Measurements from ENCODE around the gene TTBK2.

The TTBK2 gene

DNA sequence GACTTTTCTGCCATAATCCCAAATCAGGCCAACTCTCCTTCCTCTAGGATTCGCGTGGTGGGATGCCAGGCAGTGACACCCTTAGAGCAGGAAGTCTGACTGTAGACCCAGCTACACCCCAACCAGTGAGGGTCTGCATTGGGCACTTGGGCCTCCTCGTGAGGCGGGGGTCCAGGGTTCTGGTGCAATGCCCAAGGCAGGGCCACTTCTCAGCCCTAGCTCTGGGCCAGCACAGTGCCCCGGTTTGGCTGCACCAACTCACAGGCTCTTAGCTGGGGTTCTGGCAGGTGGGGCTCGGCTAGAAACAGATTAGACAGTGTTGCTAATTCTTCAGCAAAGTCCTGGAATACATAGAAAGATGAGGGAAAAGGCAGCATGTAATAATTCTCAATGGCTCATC is 196.3 kb downstream of the TTBK2 start:
- no peak overlapping the region for H3K27ac ChIP-seq (ENCODE audit: low read depth, low read length)
- H3K36me3 ChIP-seq (ENCODE audit: control insufficient read depth in 5 of 5, insufficient read depth in 5 of 5, low read length in 5 of 5): peaks cover 9 to 94% (median 83%) of the 10 kb centered on the region in 5 donors
- H3K27me3 ChIP-seq (ENCODE audit: control insufficient read depth in 5 of 5, insufficient read depth in 4 of 5, low read length in 5 of 5): no peaks in the 10 kb centered on the region
- no peaks in the 10 kb centered on the region for H3K9me3 ChIP-seq (ENCODE audit: control insufficient read depth in 5 of 5, low read length in 5 of 5)
- no peaks in the 10 kb centered on the region for H3K4me1 ChIP-seq (ENCODE audit: control insufficient read depth in 5 of 5, insufficient read depth in 5 of 5, low read length in 5 of 5)
- no peak overlapping the region for H3K9ac ChIP-seq (ENCODE audit: low read length in 5 of 5)
- no peak overlapping the region for H3K4me3 ChIP-seq (ENCODE audit: low read depth in 1 of 5, low read length in 5 of 5)

DNA sequence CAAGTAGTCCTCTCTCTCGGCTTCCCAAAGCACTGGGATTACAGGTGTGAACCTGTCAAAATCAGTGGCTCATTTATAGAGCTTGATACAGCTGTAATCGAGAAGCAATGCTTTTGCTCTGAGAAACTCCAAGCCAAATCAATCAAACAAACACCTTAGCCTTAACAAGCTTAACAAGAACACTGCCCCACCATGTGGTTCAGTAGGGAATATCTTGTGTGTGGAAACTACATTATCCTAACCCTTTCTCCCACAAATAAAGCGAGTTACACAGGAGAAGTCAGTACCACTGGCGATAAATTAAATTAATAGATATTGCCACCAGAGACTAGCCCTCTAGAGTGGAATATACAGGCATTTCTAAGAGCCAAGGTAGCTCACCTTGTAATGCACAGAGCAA is 197.5 kb downstream of the TTBK2 start:
- H3K9me3 ChIP-seq (ENCODE audit: control insufficient read depth in 5 of 5, low read length in 5 of 5): no peaks in the 10 kb centered on the region
- H3K36me3 ChIP-seq (ENCODE audit: control insufficient read depth in 5 of 5, insufficient read depth in 5 of 5, low read length in 5 of 5): peaks cover 9 to 94% (median 83%) of the 10 kb centered on the region in 5 donors
- H3K4me3 ChIP-seq (ENCODE audit: low read depth in 1 of 5, low read length in 5 of 5): no peak overlapping the region
- no peak overlapping the region for H3K9ac ChIP-seq (ENCODE audit: low read length in 5 of 5)
- H3K4me1 ChIP-seq (ENCODE audit: control insufficient read depth in 5 of 5, insufficient read depth in 5 of 5, low read length in 5 of 5): no peaks in the 10 kb centered on the region
- H3K27me3 ChIP-seq (ENCODE audit: control insufficient read depth in 5 of 5, insufficient read depth in 4 of 5, low read length in 5 of 5): no peaks in the 10 kb centered on the region
- no peak overlapping the region for H3K27ac ChIP-seq (ENCODE audit: low read depth, low read length)

DNA sequence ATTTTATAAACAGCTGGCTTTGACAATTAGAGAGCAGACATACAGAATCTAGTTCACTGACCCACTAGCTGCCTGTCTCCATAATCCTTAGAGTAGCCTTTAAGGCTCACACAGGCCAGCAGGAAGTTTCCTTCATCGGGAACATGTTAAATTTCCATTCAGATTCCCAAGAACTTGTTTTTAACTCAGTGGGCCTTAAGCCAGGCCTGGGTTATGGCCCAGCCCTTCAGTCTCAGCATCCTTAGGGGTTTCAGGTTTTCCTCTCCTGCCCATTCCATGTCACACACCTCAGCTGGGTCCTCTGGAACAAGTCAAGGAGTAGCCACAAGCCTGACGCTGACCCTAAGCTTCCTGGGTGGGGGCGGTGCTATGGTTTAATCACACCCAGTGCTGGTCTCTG is 198.7 kb downstream of the TTBK2 start:
- no peak overlapping the region for H3K27ac ChIP-seq (ENCODE audit: low read depth, low read length)
- no peak overlapping the region for H3K9ac ChIP-seq (ENCODE audit: low read length in 5 of 5)
- no peaks in the 10 kb centered on the region for H3K27me3 ChIP-seq (ENCODE audit: control insufficient read depth in 5 of 5, insufficient read depth in 4 of 5, low read length in 5 of 5)
- H3K4me1 ChIP-seq (ENCODE audit: control insufficient read depth in 5 of 5, insufficient read depth in 5 of 5, low read length in 5 of 5): no peaks in the 10 kb centered on the region
- H3K9me3 ChIP-seq (ENCODE audit: control insufficient read depth in 5 of 5, low read length in 5 of 5): no peaks in the 10 kb centered on the region
- no peak overlapping the region for H3K4me3 ChIP-seq (ENCODE audit: low read depth in 1 of 5, low read length in 5 of 5)
- H3K36me3 ChIP-seq (ENCODE audit: control insufficient read depth in 5 of 5, insufficient read depth in 5 of 5, low read length in 5 of 5): peaks cover 7 to 91% (median 83%) of the 10 kb centered on the region in 5 donors

DNA sequence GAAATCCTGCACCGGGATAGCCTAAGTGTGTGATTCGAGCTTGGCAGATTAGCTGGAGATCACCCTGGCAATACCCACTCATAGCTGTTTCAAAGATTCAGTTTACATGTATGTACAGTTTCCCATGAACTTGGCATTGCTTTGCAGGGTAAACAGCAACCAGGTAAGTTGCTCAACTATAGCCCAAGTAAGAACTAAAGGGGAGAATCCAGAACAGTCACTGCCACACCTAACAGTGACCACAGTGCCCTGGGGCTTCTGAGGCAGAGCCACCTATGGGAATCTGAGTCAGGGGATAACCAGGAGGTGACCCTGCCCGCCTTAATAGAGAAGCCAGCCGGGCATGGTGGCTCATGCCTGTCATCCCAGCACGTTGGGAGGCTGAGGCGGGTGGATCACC is 199.6 kb downstream of the TTBK2 start:
- H3K4me3 ChIP-seq (ENCODE audit: low read depth in 1 of 5, low read length in 5 of 5): no peak overlapping the region
- H3K36me3 ChIP-seq (ENCODE audit: control insufficient read depth in 5 of 5, insufficient read depth in 5 of 5, low read length in 5 of 5): peaks cover 2 to 87% (median 80%) of the 10 kb centered on the region in 5 donors
- no peak overlapping the region for H3K9ac ChIP-seq (ENCODE audit: low read length in 5 of 5)
- H3K27ac ChIP-seq (ENCODE audit: low read depth, low read length): no peak overlapping the region
- no peaks in the 10 kb centered on the region for H3K9me3 ChIP-seq (ENCODE audit: control insufficient read depth in 5 of 5, low read length in 5 of 5)
- H3K27me3 ChIP-seq (ENCODE audit: control insufficient read depth in 5 of 5, insufficient read depth in 4 of 5, low read length in 5 of 5): no peaks in the 10 kb centered on the region
- no peaks in the 10 kb centered on the region for H3K4me1 ChIP-seq (ENCODE audit: control insufficient read depth in 5 of 5, insufficient read depth in 5 of 5, low read length in 5 of 5)

DNA sequence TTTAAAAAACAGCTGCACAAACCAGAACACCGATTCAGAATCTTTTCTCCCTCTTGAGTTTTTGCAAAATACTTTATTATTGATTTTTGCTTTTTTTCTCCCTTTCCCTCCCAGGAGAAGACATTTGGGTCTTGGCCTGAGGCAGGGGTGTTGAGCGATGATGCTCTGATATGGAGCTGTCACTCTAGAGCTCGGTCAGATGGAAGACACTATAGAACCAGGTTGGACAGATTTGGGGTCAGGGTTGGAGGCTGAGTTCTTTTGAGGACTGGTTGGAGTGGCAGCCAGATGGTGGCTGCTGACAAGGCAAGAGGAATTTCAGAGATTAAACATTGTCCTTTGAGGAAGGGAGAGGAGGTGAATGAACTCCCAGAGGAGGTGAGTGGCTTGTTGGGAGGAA is 200.5 kb downstream of the TTBK2 start:
- H3K9ac ChIP-seq (ENCODE audit: low read length in 5 of 5): no peak overlapping the region
- H3K4me1 ChIP-seq (ENCODE audit: control insufficient read depth in 5 of 5, insufficient read depth in 5 of 5, low read length in 5 of 5): no peaks in the 10 kb centered on the region
- H3K4me3 ChIP-seq (ENCODE audit: low read depth in 1 of 5, low read length in 5 of 5): no peak overlapping the region
- H3K36me3 ChIP-seq (ENCODE audit: control insufficient read depth in 5 of 5, insufficient read depth in 5 of 5, low read length in 5 of 5): peaks cover 2 to 77% (median 71%) of the 10 kb centered on the region in 5 donors
- H3K27ac ChIP-seq (ENCODE audit: low read depth, low read length): no peak overlapping the region
- no peaks in the 10 kb centered on the region for H3K27me3 ChIP-seq (ENCODE audit: control insufficient read depth in 5 of 5, insufficient read depth in 4 of 5, low read length in 5 of 5)
- no peaks in the 10 kb centered on the region for H3K9me3 ChIP-seq (ENCODE audit: control insufficient read depth in 5 of 5, low read length in 5 of 5)

DNA sequence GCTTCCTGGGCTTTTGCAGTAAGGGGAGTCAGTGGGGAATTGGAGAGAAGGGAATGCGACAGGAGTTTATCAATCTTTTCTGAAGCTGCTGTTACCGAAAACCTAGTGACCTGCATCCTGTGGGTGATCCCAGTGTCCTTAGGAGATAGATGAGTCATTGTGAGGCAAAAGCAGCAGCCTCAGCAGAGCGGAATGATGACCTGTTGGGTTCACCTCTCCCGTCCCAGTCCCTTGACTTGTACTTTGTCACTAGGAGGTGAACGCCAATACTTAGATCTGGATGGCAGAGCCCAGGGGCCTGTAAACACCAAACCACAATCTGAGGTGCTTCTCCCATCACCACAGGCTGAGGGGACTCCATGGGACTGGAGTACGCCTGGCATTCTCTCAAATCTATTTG is 201.5 kb downstream of the TTBK2 start:
- Histone ChIP-seq H3K27ac (ENCODE audit: low read depth, low read length) (no peak overlapping the region), H3K4me1 (ENCODE audit: control insufficient read depth in 5 of 5, insufficient read depth in 5 of 5, low read length in 5 of 5) (no peaks in the 10 kb centered on the region), H3K27me3 (ENCODE audit: control insufficient read depth in 5 of 5, insufficient read depth in 4 of 5, low read length in 5 of 5) (no peaks in the 10 kb centered on the region), H3K9ac (ENCODE audit: low read length in 5 of 5) (no peak overlapping the region), H3K4me3 (ENCODE audit: low read depth in 1 of 5, low read length in 5 of 5) (no peak overlapping the region), H3K36me3 (ENCODE audit: control insufficient read depth in 5 of 5, insufficient read depth in 5 of 5, low read length in 5 of 5) (peaks cover 2 to 67% (median 61%) of the 10 kb centered on the region in 5 donors), H3K9me3 (ENCODE audit: control insufficient read depth in 5 of 5, low read length in 5 of 5) (no peaks in the 10 kb centered on the region)

DNA sequence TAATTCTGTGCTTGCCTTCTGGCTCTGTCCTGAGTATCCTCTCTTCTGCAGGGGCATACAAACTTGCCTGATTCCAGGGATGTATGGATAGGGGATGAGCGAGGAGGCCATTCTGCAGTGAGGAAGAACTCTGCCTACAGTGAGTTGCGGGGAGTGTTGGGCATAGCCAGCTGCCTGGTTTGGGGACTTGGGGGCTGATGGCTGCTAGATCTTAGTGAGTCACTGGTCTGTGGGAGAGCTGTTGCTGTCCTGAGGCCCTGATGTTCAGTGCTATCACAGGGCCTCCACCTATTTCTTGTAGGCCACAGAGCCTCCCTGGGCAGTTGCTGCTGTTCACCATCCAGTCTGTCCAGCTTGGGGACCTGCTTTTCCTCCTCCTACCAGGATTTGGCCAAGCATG is 204.0 kb downstream of the TTBK2 start:
- H3K4me1 ChIP-seq (ENCODE audit: control insufficient read depth in 5 of 5, insufficient read depth in 5 of 5, low read length in 5 of 5): no peaks in the 10 kb centered on the region
- H3K9me3 ChIP-seq (ENCODE audit: control insufficient read depth in 5 of 5, low read length in 5 of 5): no peaks in the 10 kb centered on the region
- H3K4me3 ChIP-seq (ENCODE audit: low read depth in 1 of 5, low read length in 5 of 5): no peak overlapping the region
- H3K36me3 ChIP-seq (ENCODE audit: control insufficient read depth in 5 of 5, insufficient read depth in 5 of 5, low read length in 5 of 5): peaks cover 0 to 45% (median 44%) of the 10 kb centered on the region in 5 donors
- H3K9ac ChIP-seq (ENCODE audit: low read length in 5 of 5): no peak overlapping the region
- H3K27me3 ChIP-seq (ENCODE audit: control insufficient read depth in 5 of 5, insufficient read depth in 4 of 5, low read length in 5 of 5): no peaks in the 10 kb centered on the region
- H3K27ac ChIP-seq (ENCODE audit: low read depth, low read length): no peak overlapping the region

DNA sequence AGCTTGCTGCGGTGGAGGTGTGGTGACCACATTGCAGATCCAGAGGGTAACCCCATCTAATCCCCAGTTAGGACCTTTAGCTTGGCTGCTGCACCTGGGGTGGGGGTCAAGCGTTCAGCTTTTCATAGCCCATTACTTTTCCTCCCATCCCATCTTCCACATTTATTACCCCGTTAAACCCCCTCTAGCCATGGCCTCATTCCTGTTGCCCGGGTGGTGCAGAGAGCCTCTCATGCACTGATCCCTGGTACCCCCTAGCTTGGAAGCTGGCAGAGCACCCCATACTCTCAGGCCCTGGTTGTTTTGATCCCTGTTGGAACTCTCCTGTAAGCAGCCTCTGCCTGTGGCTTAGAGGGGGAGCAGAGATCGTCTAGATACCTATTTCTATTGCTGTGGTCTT is 204.5 kb downstream of the TTBK2 start:
- no peak overlapping the region for H3K9ac ChIP-seq (ENCODE audit: low read length in 5 of 5)
- H3K4me1 ChIP-seq (ENCODE audit: control insufficient read depth in 5 of 5, insufficient read depth in 5 of 5, low read length in 5 of 5): no peaks in the 10 kb centered on the region
- no peaks in the 10 kb centered on the region for H3K27me3 ChIP-seq (ENCODE audit: control insufficient read depth in 5 of 5, insufficient read depth in 4 of 5, low read length in 5 of 5)
- no peak overlapping the region for H3K4me3 ChIP-seq (ENCODE audit: low read depth in 1 of 5, low read length in 5 of 5)
- H3K27ac ChIP-seq (ENCODE audit: low read depth, low read length): no peak overlapping the region
- H3K36me3 ChIP-seq (ENCODE audit: control insufficient read depth in 5 of 5, insufficient read depth in 5 of 5, low read length in 5 of 5): peaks cover 0 to 44% (median 41%) of the 10 kb centered on the region in 5 donors
- H3K9me3 ChIP-seq (ENCODE audit: control insufficient read depth in 5 of 5, low read length in 5 of 5): no peaks in the 10 kb centered on the region

DNA sequence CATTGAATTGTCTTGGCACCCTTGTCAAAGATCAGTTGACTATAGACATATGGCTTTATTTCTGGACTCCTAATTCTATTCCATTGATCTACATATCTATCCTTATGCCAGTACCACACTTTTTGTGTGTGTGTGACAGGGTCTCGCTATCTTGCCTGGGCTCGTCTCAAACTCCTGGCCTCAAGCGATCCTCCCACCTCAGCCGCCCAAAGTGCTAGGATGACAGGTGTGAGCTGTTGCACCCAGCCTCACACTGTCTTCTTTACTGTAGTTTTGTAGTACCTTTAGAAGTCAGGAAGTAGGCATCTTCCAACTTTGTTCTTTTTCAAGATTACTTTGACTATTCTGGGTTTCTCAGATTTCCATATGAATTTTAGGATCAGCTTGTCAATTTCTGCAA is 208.0 kb downstream of the TTBK2 start:
- Histone ChIP-seq H3K9ac (ENCODE audit: low read length in 5 of 5) (no peak overlapping the region), H3K4me3 (ENCODE audit: low read depth in 1 of 5, low read length in 5 of 5) (no peak overlapping the region), H3K36me3 (ENCODE audit: control insufficient read depth in 5 of 5, insufficient read depth in 5 of 5, low read length in 5 of 5) (peaks cover 0 to 15% (median 13%) of the 10 kb centered on the region in 5 donors), H3K4me1 (ENCODE audit: control insufficient read depth in 5 of 5, insufficient read depth in 5 of 5, low read length in 5 of 5) (peaks cover 0 to 9% (median 6%) of the 10 kb centered on the region in 5 donors), H3K27ac (ENCODE audit: low read depth, low read length) (no peak overlapping the region), H3K27me3 (ENCODE audit: control insufficient read depth in 5 of 5, insufficient read depth in 4 of 5, low read length in 5 of 5) (no peaks in the 10 kb centered on the region), H3K9me3 (ENCODE audit: control insufficient read depth in 5 of 5, low read length in 5 of 5) (no peaks in the 10 kb centered on the region)

DNA sequence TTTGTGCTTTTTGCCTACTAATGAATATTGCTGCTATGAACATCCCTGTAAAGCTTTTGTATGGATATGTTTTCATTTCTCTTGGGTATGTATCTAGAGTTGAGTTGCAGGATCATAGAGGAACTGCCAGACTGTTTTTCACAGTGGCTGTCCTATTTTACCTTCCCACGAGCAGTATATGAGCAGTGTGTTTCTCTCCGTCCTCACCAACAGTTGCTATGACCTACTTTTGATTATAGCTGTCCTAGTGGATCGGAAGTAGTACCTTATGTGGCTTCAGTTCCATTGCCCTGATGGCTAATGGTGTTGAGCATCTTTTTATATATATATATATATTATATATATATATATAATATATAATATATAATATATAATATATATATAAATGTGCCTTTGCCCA is 208.8 kb downstream of the TTBK2 start:
- peaks cover 0 to 10% (median 8%) of the 10 kb centered on the region in 5 donors for H3K36me3 ChIP-seq (ENCODE audit: control insufficient read depth in 5 of 5, insufficient read depth in 5 of 5, low read length in 5 of 5)
- H3K27me3 ChIP-seq (ENCODE audit: control insufficient read depth in 5 of 5, insufficient read depth in 4 of 5, low read length in 5 of 5): no peaks in the 10 kb centered on the region
- H3K9ac ChIP-seq (ENCODE audit: low read length in 5 of 5): no peak overlapping the region
- H3K4me1 ChIP-seq (ENCODE audit: control insufficient read depth in 5 of 5, insufficient read depth in 5 of 5, low read length in 5 of 5): peaks cover 0 to 15% (median 6%) of the 10 kb centered on the region in 5 donors
- H3K9me3 ChIP-seq (ENCODE audit: control insufficient read depth in 5 of 5, low read length in 5 of 5): no peaks in the 10 kb centered on the region
- no peak overlapping the region for H3K27ac ChIP-seq (ENCODE audit: low read depth, low read length)
- no peak overlapping the region for H3K4me3 ChIP-seq (ENCODE audit: low read depth in 1 of 5, low read length in 5 of 5)

DNA sequence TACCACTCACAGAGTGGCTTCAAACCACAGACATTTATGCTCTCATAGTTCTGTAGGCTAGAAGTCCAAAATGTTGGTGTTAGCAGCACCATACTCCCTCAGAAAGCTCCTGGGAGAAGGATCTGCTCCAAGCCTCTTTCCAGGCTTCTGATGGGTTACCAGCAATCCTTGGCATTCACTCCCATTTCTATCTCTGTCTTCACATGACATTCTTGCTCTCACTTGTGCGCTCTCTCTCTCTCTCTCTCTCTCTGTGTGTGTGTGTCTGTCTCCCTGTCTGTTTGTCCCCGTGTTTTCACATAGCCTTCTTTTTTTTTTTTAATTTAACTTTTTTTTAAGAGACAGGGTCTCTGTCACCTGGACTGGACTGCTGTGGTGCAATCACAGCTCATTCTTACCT is 209.9 kb downstream of the TTBK2 start:
- H3K9ac ChIP-seq (ENCODE audit: low read length in 5 of 5): no peak overlapping the region
- no peaks in the 10 kb centered on the region for H3K27me3 ChIP-seq (ENCODE audit: control insufficient read depth in 5 of 5, insufficient read depth in 4 of 5, low read length in 5 of 5)
- H3K36me3 ChIP-seq (ENCODE audit: control insufficient read depth in 5 of 5, insufficient read depth in 5 of 5, low read length in 5 of 5): peaks cover 0 to 6% (median 4%) of the 10 kb centered on the region in 5 donors
- H3K4me1 ChIP-seq (ENCODE audit: control insufficient read depth in 5 of 5, insufficient read depth in 5 of 5, low read length in 5 of 5): peaks cover 0 to 15% (median 6%) of the 10 kb centered on the region in 5 donors
- no peaks in the 10 kb centered on the region for H3K9me3 ChIP-seq (ENCODE audit: control insufficient read depth in 5 of 5, low read length in 5 of 5)
- no peak overlapping the region for H3K4me3 ChIP-seq (ENCODE audit: low read depth in 1 of 5, low read length in 5 of 5)
- no peak overlapping the region for H3K27ac ChIP-seq (ENCODE audit: low read depth, low read length)

All from subcutaneous abdominal adipose tissue (tissue), 5 donors.